GM21576 (cell line): ENCODE data around the gene ADCY4.

Experiments
- ATAC-seq: cut with Tn5 transposase; IDR thresholded peaks from one replicate; pipeline ENCODE4 v1.9.1; 2021; ENCODE audit warnings: mild to moderate bottlenecking, moderate library complexity; ENCODE audit not compliant: unreplicated experiment

ADCY4 gene

DNA sequence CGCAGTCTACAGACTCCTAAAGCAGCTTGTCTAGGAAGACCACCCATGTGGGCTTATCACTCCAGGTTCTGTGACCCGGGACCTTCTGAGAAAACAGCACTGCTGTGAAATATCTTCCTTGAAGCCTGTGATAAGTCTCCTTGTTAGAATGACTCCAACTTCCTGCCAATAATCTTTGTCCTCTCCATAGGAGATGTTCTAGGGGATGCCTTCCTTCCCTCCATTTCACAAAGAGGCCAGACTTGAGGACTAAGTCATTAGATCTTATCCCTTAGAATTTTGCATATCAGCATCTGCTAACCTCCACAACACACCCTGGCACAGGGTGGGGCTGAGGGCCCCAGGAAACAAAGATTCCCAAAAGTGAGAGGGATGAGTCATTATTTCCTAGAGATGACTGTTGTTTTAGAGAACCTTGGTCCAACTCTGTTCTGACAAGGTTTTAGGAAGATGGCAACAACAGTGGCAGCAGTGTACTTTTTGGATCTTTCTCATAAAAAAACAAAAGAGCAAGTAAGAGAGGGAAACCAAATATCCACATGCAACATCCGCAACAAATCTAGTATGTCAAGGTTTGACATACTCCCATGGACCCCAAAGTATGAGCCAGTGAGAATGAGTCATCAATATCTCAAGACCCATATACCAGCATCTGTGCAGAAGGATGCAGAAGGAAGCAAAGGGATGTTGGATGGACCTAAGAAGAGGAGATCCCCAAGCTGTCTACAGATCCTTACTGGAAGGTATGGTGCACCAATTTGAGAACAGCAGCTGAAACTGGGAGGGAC, 17.5 kb downstream of the ADCY4 start:
- ATAC-seq: no peak

DNA sequence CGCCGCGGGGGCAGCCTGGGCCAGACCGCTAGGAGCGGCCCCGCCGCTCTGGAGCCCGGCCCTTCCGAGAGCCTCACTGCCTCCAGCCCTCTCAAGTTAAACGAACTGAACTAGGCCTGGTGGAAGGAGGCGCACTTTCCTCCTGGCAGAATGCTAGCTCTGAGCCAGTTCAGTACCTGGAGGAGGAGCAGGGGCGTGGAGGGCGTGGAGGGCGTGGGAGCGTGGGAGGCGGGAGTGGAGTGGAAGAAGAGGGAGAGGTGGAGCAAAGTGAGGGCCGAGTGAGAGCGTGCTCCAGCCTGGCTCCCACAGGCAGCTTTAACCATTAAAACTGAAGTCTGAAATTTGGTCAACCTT, 18.3 kb downstream of the ADCY4 start:
- no peak for ATAC-seq

DNA sequence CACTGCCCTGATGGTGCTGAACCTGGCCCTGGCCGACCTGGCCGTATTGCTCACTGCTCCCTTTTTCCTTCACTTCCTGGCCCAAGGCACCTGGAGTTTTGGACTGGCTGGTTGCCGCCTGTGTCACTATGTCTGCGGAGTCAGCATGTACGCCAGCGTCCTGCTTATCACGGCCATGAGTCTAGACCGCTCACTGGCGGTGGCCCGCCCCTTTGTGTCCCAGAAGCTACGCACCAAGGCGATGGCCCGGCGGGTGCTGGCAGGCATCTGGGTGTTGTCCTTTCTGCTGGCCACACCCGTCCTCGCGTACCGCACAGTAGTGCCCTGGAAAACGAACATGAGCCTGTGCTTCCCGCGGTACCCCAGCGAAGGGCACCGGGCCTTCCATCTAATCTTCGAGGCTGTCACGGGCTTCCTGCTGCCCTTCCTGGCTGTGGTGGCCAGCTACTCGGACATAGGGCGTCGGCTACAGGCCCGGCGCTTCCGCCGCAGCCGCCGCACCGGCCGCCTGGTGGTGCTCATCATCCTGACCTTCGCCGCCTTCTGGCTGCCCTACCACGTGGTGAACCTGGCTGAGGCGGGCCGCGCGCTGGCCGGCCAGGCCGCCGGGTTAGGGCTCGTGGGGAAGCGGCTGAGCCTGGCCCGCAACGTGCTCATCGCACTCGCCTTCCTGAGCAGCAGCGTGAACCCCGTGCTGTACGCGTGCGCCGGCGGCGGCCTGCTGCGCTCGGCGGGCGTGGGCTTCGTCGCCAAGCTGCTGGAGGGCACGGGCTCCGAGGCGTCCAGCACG, 18.9 kb downstream of the ADCY4 start:
- no peak for ATAC-seq

DNA sequence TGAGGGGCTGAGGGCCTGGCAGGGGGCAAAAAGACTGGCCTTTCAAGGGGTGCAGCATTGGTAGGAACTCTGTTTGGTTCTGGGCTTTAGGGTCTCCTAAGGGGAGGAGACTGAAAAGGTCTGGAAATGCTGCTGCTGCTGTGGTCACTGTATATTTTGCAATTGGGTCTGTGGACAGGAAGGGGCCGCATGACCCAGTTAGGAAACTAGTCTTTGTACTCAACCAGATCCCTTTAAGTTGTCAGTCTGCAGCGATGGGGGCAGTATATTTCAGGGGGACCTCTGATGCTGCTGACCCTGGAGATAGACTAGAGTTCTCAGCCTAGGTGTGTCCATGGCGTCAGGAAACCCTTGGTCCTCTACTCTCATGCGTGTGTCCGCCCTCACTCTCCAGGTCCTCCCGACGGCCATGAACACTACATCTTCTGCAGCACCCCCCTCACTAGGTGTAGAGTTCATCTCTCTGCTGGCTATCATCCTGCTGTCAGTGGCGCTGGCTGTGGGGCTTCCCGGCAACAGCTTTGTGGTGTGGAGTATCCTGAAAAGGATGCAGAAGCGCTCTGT, 19.5 kb downstream of the ADCY4 start:
- ATAC-seq: no peak

DNA sequence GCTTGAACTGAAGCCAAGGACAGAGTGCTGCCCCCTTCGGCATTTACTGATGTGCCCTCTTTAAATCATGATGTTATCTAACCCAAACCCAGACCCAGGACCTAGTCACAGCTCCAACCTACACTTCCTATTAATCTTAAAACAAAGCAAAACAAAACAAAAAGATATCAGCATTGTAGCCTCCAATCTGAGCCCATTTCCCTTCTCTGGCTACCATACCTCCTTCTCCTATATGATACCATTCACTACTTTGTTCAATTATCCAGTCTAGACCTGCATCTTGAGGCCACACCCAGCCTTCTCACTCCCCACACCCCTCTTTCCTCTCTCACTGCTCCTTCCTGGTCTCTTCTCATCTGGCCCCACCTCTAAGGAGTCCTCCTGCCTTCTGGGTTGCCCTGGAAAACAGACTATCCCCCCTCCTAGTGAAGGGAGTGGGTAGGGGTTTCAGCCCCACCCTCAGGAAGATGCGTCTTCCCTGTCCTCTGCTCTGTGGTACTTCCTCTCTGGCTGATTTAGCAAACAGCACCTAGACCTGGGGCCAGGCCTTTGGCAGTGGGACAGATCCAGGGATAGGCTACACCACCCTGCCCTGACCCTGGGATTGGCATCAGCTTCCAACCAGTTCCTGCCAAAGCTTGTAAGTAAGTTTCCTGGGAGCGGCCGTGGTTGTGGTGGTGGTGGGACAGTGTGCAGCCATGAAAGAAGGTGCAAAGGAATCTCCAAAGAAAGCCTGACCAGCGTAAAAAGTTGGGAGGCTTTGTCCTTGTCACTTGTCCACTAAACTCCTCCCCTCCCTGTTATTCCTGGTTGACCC, 20.3 kb downstream of the ADCY4 start:
- ATAC-seq: no peak

DNA sequence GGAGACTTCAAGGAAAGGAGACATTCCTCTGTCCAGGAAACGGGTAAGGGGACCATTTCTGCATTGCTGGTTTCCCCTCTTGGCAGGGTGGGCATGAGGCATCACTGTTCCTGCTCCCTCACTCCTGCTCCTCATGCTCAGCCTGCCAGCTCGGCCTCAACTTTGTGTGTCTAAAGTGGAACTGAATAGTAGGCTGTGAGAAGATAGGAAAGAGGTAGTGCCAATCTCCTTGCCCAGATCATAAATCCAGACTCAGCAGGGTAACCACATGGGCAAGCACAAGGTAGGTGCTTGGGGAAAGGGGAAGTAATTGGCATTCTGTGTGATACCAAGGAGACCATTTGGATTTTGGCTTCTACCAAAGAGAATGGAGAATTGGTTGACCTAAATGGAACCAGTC, 21.0 kb downstream of the ADCY4 start:
- ATAC-seq: no peak

DNA sequence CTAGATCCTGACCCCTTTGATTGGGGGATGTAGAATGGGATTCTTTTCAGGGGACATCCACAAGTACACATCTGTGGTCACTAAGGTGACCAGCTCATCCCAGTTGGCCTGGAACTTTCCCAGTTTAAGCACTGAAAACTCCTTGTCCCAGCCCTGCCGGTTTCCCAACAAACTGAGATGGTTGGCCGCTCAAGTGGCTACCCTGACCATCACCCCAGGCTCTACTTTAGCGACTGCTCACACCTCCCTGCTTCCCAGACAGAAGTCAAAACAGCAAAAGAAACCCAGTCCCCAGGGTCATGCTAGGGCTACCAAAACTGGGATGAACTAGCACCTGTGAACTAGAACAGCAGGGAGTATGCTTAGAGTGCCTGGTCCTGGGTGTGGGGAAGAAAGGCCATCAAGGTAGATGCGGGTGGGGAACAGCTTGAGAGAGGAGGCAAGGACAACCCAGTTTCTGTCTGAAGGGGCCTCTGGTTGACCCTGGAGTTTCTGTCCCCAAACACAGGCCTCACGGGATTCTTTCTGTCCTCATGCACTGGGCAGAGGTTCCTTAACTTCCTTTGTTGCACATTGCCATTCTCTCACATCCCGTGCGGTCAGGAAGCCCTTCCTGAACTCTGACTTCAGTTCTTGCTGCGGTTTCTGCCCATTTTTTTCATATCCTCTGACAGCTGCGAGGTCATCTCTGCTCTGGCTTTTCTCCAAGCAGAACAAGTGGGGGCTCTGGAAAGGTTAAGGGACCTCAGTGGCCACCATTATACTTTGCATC, 21.9 kb downstream of the ADCY4 start:
- no peak for ATAC-seq

DNA sequence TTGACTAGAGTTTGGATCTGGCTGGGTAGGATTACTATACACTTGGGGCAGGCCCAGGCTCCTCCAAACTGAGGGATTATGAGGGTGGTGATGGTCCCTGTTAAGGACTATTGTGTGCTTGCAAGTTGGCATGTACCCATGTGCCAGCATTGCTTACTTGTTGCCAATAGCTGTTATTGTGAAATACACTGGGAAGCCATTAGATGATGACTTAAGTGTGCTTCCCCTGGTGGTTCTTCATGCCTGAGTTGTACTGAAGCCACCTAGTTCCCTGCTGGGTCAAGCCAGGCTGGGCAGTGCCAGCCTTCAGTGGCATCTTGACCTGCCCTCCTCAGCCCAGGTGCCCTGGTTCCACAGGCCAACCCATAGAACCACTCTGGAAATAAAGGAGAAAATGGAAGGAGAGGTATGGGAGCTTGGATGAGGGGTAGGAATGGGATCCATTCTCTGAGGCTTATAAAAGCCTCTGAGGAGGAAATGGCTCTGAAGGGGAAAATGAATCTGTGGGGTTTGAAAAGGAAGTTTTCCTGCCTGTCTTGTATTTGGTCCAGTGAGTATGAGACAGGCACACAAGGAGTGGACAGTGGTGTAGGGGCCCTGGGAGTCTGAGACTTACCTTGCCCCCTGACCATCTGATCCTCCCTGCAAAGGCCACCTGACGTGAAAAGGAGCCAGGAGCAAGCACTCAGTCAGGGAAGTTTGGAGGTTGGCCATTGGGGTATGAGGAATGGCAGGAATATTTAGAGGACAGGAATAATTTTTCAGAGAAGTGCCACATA, 22.8 kb downstream of the ADCY4 start:
- ATAC-seq: no peak

DNA sequence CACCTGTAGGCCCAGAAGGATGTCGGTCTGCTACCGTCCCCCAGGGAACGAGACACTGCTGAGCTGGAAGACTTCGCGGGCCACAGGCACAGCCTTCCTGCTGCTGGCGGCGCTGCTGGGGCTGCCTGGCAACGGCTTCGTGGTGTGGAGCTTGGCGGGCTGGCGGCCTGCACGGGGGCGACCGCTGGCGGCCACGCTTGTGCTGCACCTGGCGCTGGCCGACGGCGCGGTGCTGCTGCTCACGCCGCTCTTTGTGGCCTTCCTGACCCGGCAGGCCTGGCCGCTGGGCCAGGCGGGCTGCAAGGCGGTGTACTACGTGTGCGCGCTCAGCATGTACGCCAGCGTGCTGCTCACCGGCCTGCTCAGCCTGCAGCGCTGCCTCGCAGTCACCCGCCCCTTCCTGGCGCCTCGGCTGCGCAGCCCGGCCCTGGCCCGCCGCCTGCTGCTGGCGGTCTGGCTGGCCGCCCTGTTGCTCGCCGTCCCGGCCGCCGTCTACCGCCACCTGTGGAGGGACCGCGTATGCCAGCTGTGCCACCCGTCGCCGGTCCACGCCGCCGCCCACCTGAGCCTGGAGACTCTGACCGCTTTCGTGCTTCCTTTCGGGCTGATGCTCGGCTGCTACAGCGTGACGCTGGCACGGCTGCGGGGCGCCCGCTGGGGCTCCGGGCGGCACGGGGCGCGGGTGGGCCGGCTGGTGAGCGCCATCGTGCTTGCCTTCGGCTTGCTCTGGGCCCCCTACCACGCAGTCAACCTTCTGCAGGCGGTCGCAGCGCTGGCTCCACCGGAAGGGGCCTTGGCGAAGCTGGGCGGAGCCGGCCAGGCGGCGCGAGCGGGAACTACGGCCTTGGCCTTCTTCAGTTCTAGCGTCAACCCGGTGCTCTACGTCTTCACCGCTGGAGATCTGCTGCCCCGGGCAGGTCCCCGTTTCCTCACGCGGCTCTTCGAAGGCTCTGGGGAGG, 23.9 kb downstream of the ADCY4 start, which contains the start of gene LTB4R:
Gene LTB4R, plus strand, starts transcription at position 857 of the 959 bp plus-strand sequence. CDS start 4,150 bp downstream, outside the sequence.
- peak; percentile 60 for ATAC-seq

DNA sequence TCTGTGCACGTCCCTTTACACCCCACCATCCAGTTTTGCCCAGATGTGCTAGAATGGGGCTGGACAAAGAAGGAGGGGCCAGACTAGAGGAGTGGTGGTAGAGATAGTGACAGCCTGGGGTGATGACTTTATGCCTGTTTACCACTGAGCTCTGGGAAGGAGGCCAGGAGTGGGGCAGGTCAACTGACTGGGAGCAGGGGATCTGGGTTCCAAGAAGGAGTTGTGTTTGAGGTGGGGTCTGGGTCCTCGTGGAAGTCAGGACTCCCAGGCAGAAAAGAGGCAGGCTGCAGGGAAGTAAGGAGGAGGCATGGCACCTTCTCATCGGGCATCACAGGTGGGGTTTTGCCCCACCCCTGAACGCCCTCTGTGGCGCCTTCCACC, 24.6 kb downstream of the ADCY4 start:
- no peak for ATAC-seq

DNA sequence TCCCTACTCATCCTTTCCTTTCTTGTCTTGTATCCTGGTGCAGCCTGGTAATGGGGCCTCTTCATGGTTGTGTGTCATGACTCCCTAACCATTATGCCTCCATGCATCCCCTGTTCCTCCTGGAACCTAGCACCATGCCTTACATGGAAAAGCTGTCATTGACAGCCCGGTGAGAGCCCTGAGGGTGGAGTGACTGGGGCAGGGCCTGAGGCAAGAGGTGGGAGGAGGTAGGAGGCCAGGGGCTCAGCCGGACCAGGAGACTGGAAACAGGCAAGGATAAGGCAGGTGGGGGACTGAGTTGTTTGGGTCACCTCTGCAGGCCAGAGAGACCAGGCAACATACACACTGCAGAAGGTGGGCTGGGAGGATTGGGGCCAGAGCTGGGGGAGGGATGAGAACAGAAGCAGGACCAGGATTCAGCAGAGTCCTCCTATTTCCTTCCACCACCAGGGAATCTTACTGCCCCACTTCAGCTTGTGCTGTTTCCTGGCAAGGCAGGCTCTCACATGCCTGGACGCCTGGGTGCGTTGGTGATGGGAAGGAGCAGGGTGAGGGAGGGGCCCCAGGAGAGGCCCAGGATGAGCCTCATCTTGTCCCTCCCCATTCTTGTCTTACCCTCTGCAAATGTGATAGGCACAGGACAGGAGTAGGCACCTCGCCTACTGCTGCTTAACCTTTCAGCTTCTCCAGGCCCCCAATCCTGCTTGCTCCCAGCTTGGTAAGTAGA, 25.2 kb downstream of the ADCY4 start, which contains the start of gene LTB4R2:
Gene LTB4R2, plus strand, starts transcription at position 603 of the 727 bp plus-strand sequence. CDS start 525 bp downstream, outside the sequence.
- ATAC-seq: no peak

DNA sequence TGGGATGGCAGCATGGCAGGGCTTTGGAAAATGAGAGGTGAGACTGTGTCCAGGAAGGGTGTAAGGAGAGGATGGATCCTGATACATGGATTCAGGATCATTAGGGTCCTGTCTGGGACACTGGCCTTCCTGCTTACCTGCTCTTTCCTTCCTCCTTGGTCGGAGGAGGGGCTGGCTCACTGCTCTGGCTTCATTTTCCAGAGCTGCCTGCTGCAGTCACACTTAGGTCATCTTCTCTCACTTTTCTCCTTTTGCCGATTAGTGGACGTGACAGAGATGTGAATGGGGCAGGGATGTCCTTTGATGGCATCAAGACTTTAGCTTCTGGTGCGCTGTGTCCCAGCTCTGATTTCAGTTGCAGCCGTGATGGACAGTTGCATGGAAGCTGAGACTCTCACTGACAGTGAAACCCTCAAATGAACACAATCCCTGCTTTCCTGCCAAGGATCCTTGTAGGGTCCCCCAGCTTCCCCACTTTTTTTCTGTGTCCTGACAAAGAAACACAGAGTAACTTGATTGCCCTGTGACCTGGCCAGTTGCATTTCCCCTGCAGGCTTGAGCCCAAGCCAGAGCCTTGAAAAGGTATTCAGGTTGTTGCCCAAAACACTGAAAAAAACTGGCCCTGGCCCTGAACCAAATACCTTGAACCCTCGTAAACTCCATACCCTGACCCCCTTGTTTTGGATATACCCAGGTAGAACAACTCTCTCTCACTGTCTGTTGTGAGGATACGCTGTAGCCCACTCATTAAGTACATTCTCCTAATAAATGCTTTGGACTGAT, 26.3 kb downstream of the ADCY4 start:
- no peak for ATAC-seq

DNA sequence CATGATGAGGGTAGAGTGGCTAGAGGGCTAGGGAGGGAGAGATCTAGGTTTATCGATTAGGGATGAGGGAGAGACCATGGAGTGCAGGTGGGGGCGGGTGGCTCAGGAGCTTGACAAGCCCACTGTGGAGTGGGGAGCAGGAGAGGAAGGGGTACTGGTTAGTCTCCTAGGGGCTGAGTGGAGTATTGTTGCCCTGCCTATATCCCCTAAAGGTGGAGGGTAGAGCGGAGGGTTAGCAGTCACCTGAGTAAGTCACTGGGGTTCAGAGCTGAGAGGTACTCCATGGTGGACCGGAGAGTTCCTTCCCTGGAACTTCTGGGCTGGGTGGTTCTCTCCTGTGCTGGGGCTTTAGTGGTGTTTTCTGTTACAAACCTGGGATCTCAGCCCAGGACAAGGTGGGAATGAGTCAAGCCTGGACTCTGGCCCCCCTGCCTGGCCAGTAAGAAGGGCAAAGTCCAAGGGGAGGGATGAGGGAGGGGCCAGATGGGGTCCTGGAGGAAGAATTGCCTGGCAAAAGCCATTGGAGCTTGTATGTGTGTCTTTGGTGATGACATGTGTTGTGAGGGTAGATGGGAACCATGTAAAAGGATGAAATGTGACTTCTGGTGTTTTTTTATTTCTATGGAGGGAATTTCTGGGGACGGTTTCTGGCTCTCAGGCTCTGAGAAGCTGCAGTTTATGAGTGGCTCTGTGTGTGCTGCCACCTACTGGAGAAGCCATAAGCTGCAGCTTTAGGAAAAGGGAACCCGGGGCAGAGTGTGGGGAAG, 27.1 kb downstream of the ADCY4 start, which contains the start of gene CIDEB:
Gene CIDEB, minus strand, starts transcription at position 403 of the 767 bp plus-strand sequence. Its CDS starts 119 bp downstream, at position 284.
- ATAC-seq: no peak

DNA sequence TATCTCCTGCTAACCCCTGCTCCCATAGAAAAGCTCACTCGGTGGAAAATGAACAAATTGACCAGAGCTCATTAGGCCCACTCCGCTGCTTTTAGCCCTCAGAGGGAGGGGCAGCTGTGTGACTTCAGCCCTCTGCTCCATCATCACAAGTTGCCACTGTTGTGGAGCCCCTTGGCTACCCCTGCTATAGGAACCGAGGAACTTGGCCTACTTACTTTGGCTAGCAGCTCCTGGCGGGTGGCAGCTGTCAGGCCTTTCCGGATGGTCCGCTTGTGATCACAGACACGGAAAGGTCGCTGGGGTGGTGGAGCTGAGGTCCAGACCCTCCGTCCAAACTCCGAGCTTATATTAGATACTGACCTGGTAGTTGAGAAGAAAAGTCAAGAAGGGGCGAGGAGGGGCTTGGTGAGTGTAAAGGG, 27.7 kb downstream of the ADCY4 start:
- no peak for ATAC-seq

DNA sequence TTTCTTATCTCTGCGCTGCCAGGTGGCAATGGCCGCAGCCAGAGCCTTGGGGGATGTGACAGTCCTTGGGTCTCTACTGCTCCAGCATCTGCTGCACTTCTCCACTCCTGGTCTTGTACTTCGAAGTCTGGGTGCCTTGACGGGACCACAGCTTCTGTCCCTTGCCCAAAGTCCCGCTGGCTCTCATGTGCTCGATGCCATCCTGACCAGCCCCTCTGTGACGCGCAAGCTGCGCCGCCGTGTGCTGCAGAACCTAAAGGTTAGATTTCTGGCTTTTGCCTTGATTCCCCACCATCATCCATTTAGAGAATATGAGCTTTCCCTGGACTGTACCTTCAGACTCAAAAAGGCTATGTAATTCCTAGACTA, 30.9 kb downstream of the ADCY4 start:
- no peak for ATAC-seq
